Panc1 (cell line): ENCODE results near the gene ABLIM2. TPM values are rescaled to one million over a fixed set of nuclear protein-coding genes. Genes with fewer than 3 reads are reported as not detected.
A peak's percentile ranks its signal among the peaks of the same experiment; 100 is the strongest.

Source experiments
- ATAC-seq: fragments of 200-7000 bp; cut with Tn5 transposase; 2 replicates; pipeline ENCODE4 v1.9.1; 2020; ENCODE audit warnings: mild to moderate bottlenecking, moderate library complexity
- BruUV-seq: library from RNA; stranded (reverse); fragments of 400-500 nt; replicated peaks from 2 replicates; lab custom pipeline; 2021; lab: Mats Ljungman, UMichigan
- CTCF ChIA-PET: fragments of 300-600 bp; sonication (Branson Sonifier 250); formaldehyde crosslinking; loops from one replicate; lab custom pipeline; 2022; ENCODE audit warnings: antibody characterized with exemption; lab: Charles Lee
- POLR2A ChIA-PET: fragments of 300-600 bp; sonication (Branson Sonifier 250); formaldehyde crosslinking; loops from one replicate; lab custom pipeline; 2022; ENCODE audit warnings: antibody characterized with exemption; lab: Charles Lee
- DNase-seq: peaks from one replicate; pipeline ENCODE4 v3.0.0-alpha.2; 2010; ENCODE audit warnings: low read depth, low spot score
- H3K27ac ChIP-seq: 2 replicates; pipeline ENCODE4 v1.5.1; 2011; ENCODE audit warnings: mild to moderate bottlenecking, low read length, inconsistent platforms
- H3K27me3 ChIP-seq: fragments of 200-500 bp; sonication (Bioruptor generic); 2 replicates; pipeline ENCODE4 v1.6.0; 2014; ENCODE audit warnings: low read length, inconsistent platforms; ENCODE audit not compliant: control insufficient read depth, insufficient read depth
- H3K36me3 ChIP-seq: fragments of 200-500 bp; sonication (Bioruptor generic); 2 replicates; pipeline ENCODE4 v1.5.1; 2014; ENCODE audit warnings: inconsistent platforms, mild to moderate bottlenecking, low read length, moderate library complexity; ENCODE audit not compliant: control insufficient read depth, insufficient read depth
- H3K4me1 ChIP-seq: 2 replicates; pipeline ENCODE4 v1.5.1; 2011; ENCODE audit warnings: inconsistent platforms, mild to moderate bottlenecking, low read length, moderate library complexity; ENCODE audit not compliant: control insufficient read depth, insufficient read depth
- H3K4me3 ChIP-seq, 2 experiments: 2 replicates each; pipeline ENCODE4 v1.5.1; 2011 to 2012; ENCODE audit warnings: low read depth in 2 of 2, low read length in 2 of 2, mild to moderate bottlenecking in 2 of 2, inconsistent platforms in 1 of 2, moderate library complexity in 1 of 2
- H3K9me3 ChIP-seq: fragments of 200-500 bp; sonication (Bioruptor generic); 2 replicates; pipeline ENCODE4 v1.5.1; 2014; ENCODE audit warnings: low read depth, mild to moderate bottlenecking, inconsistent platforms, low read length, moderate library complexity; ENCODE audit not compliant: control insufficient read depth, insufficient read depth
- CTCF ChIP-seq: fragments of 450-650 bp; IDR thresholded peaks from 2 replicates; pipeline ENCODE4 v1.5.1; 2017; ENCODE audit warnings: mild to moderate bottlenecking
- POLR2AphosphoS5 ChIP-seq: IDR thresholded peaks from 2 replicates; pipeline ENCODE4 v1.6.1; 2012; ENCODE audit warnings: mild to moderate bottlenecking, low read depth, low read length, moderate library complexity
- SIN3A ChIP-seq: IDR thresholded peaks from 2 replicates; pipeline ENCODE4 v1.6.1; 2012; ENCODE audit warnings: low read depth, mild to moderate bottlenecking, low read length, moderate library complexity, borderline replicate concordance; ENCODE audit not compliant: insufficient read depth
- TCF7L2 ChIP-seq: IDR thresholded peaks from 2 replicates; pipeline ENCODE4 v1.6.1; 2011; ENCODE audit warnings: mild to moderate bottlenecking, low read depth, low read length, inconsistent platforms
- in situ Hi-C: cut with HindIII; loops from 2 replicates; pipeline ENCODE4 v1.10.0; 2016; ENCODE audit warnings: low sequenced_read_pairs, low pct_unique_long_range_greater_than_20kb
- intact Hi-C: fragments of 100-400 bp; cut with micrococcal nuclease; formaldehyde crosslinking; loops from one replicate; pipeline ENCODE4 v1.10.0; 2022; ENCODE audit not compliant: unreplicated experiment
- total RNA-seq: library from RNA; stranded (reverse); gene quantifications from one replicate; pipeline ENCODE4 v1.2.1, GENCODE V29; 2021; ENCODE audit not compliant: unreplicated experiment
- TF ChIP-seq, protein P1 (sequence below), 2 experiments: IDR thresholded peaks; 2 replicates each; pipeline ENCODE4 v1.6.1; 2011 to 2012; ENCODE audit warnings: low read depth in 2 of 2, control low read depth in 1 of 2, low read length in 1 of 2, mild to moderate bottlenecking in 1 of 2, moderate library complexity in 1 of 2; ENCODE audit not compliant: insufficient read depth in 1 of 2

Gene ABLIM2
- total RNA-seq, 1 experiment from 2014 or later: 0.64 TPM

DNA sequence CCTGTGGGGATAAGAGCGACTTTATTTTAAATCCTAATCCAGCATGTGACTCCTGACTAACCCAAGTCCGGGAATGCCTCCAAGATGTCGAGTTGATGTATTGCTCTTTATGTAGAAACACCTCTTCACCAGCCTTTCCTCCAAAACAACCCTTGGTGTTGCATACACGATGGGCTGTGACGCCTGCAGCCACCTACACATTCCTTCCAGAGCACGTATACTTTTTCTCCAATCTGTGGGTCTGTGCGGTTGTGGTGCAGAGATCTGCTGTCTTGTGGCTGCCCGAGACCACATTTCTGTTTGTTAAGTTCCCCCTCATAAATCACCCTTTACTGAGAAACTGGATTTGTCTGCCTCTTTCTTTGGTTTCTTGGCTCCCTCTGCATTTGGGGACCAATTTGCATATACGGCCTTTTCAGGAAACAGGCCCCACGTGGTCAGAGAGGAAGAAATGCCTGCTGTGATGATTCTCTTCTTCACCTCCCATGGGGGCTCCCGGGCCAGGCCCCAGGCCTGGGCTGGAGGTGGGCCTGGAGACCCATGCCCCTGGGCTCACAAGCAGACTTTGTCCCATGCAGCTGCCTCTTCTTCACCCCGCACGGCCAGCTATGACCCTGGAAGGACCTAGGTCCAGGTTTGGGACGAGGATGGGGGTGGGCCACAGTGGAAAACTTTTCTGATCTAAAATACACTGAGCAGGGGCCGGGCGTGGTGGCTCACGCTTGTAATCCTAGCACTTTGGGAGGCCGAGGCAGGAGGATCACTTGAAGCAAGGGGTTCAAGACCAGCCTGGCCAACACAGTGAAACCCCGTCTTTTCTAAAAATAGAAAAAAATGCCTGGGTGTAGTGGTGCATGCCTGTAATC, 197.6 kb downstream of the ABLIM2 start:
- ChIA-PET POLR2A (no interaction called here), CTCF (no interaction called here)
- peak overlapping the region; percentile 99 for H3K27ac ChIP-seq
- no peaks in the 10 kb centered on the region for H3K9me3 ChIP-seq
- peak; percentile 82 for DNase-seq
- H3K4me3 ChIP-seq: no peak overlapping the region
- BruUV-seq: no TSS peak
- in situ Hi-C loops: no loop called here
- H3K27me3 ChIP-seq: no peaks in the 10 kb centered on the region
- H3K4me1 ChIP-seq: peaks cover 83% of the 10 kb centered on the region
- ATAC-seq: peak; percentile 32
- no peaks in the 10 kb centered on the region for H3K36me3 ChIP-seq
- TF ChIP-seq TCF7L2 (peak; percentile 39; the same call in 1 of the 2 replicates), SIN3A (no peak), POLR2AphosphoS5 (0 out of 2 replicates have a peak, but pooled peaks have one; percentile 31)
- intact Hi-C loops: no loop called here

GRCh38 chr4:7960017-7960789, 198.4 kb downstream of the ABLIM2 start:
- BruUV-seq: no TSS peak
- ChIA-PET POLR2A (interaction anchor here (0.6 kb wide), 1 partner anchor 22 kb away, joined by 4 read pairs; no protein-coding TSS in a partner anchor), CTCF (no interaction called here)
- H3K9me3 ChIP-seq: no peaks in the 10 kb centered on the region
- H3K27ac ChIP-seq: peak overlapping the region; percentile 99
- in situ Hi-C loops: no loop called here
- TF ChIP-seq SIN3A (no peak), TCF7L2 (no peak), POLR2AphosphoS5 (no peak), CTCF (no peak)
- TF ChIP-seq, protein P1, sequence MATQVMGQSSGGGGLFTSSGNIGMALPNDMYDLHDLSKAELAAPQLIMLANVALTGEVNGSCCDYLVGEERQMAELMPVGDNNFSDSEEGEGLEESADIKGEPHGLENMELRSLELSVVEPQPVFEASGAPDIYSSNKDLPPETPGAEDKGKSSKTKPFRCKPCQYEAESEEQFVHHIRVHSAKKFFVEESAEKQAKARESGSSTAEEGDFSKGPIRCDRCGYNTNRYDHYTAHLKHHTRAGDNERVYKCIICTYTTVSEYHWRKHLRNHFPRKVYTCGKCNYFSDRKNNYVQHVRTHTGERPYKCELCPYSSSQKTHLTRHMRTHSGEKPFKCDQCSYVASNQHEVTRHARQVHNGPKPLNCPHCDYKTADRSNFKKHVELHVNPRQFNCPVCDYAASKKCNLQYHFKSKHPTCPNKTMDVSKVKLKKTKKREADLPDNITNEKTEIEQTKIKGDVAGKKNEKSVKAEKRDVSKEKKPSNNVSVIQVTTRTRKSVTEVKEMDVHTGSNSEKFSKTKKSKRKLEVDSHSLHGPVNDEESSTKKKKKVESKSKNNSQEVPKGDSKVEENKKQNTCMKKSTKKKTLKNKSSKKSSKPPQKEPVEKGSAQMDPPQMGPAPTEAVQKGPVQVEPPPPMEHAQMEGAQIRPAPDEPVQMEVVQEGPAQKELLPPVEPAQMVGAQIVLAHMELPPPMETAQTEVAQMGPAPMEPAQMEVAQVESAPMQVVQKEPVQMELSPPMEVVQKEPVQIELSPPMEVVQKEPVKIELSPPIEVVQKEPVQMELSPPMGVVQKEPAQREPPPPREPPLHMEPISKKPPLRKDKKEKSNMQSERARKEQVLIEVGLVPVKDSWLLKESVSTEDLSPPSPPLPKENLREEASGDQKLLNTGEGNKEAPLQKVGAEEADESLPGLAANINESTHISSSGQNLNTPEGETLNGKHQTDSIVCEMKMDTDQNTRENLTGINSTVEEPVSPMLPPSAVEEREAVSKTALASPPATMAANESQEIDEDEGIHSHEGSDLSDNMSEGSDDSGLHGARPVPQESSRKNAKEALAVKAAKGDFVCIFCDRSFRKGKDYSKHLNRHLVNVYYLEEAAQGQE (IDR thresholded peaks at IDR 0.05; ENCODE audit: insufficient read depth in 1 of 2, low read depth in 2 of 2, low read length in 1 of 2): no peak
- H3K36me3 ChIP-seq: no peaks in the 10 kb centered on the region
- H3K27me3 ChIP-seq: no peaks in the 10 kb centered on the region
- ATAC-seq (peak; percentile 32; the same call in 1 of the 2 replicates), DNase-seq (no peak)
- intact Hi-C loops: no loop called here
- H3K4me3 ChIP-seq: no peak overlapping the region
- peaks cover 81% of the 10 kb centered on the region for H3K4me1 ChIP-seq
